K562 (cell line): Measurements from ENCODE around the gene OST4. TPM values are rescaled to one million over a fixed set of nuclear protein-coding genes. Genes with fewer than 3 reads are reported as not detected.
A peak's percentile ranks its signal among the peaks of the same experiment; 100 is the strongest.

Source experiments
- IFI16 ChIP-seq: fragments of 250-450 bp; sonication (Bioruptor Pico); IDR thresholded peaks from 2 replicates; pipeline ENCODE4 v2.1.2; 2022; ENCODE audit warnings: mild to moderate bottlenecking, inconsistent platforms
- KDM2B ChIP-seq: fragments of 250-450 bp; sonication (Bioruptor Pico); IDR thresholded peaks from 2 replicates; pipeline ENCODE4 v1.8.0; 2021; ENCODE audit warnings: mild to moderate bottlenecking, moderate library complexity
- KLF16 ChIP-seq: IDR thresholded peaks from 2 replicates; pipeline ENCODE4 v1.6.1; 2016; ENCODE audit warnings: antibody characterized with exemption
- MBD1 ChIP-seq: fragments of 250-450 bp; sonication (Bioruptor Pico); IDR thresholded peaks from 2 replicates; pipeline ENCODE4 v1.8.0; 2022; ENCODE audit warnings: inconsistent platforms
- PRMT5 ChIP-seq: sonication (generic); formaldehyde crosslinking; IDR thresholded peaks from 2 replicates; pipeline ENCODE4 v1.5.0; 2020; ENCODE audit warnings: missing genetic modification reagents
- PTTG1 ChIP-seq: fragments of 450-650 bp; IDR thresholded peaks from 2 replicates; pipeline ENCODE4 v1.6.1; 2016; ENCODE audit warnings: low read depth, mild to moderate bottlenecking, missing genetic modification characterization, missing compliant biosample characterization
- RBM25 ChIP-seq: fragments of 200-400 bp; formaldehyde crosslinking; IDR thresholded peaks from 2 replicates; pipeline ENCODE4 v1.6.1; 2018; ENCODE audit warnings: low read length, low read depth, moderate library complexity; ENCODE audit not compliant: severe bottlenecking
- SRSF9 ChIP-seq: fragments of 200-400 bp; formaldehyde crosslinking; IDR thresholded peaks from 2 replicates; pipeline ENCODE4 v1.6.1; 2017; ENCODE audit warnings: low read depth, low read length, borderline replicate concordance
- TAF7 ChIP-seq: fragments of 450-650 bp; IDR thresholded peaks from 2 replicates; pipeline ENCODE4 v1.6.1; 2016; ENCODE audit warnings: missing genetic modification characterization, missing compliant biosample characterization
- TOE1 ChIP-seq, 2 experiments: fragments of 450-650 bp in 1 of 2; sonication (generic) in 1 of 2; formaldehyde crosslinking in 1 of 2; IDR thresholded peaks; 2 replicates each; pipeline versions ENCODE4 v1.7.1 to v1.8.0; 2016 to 2022; ENCODE audit warnings: borderline replicate concordance in 2 of 2, mild to moderate bottlenecking in 2 of 2, antibody characterized with exemption in 1 of 2, inconsistent platforms in 1 of 2, low read depth in 1 of 2, missing genetic modification reagents in 1 of 2, moderate library complexity in 1 of 2
- ZBTB40 ChIP-seq, 2 experiments: fragments of 450-650 bp in 1 of 2; sonication (generic) in 1 of 2; formaldehyde crosslinking in 1 of 2; IDR thresholded peaks; 2 replicates each; pipeline versions ENCODE4 v1.7.1 to v1.9.0; 2016 to 2022; ENCODE audit warnings: inconsistent platforms in 1 of 2, mild to moderate bottlenecking in 1 of 2, missing genetic modification reagents in 1 of 2
- ZNF165 ChIP-seq: fragments of 250-450 bp; sonication (Bioruptor Pico); IDR thresholded peaks from 2 replicates; pipeline ENCODE4 v1.4.0; 2020; ENCODE audit warnings: borderline replicate concordance
- ZNF274 ChIP-seq: IDR thresholded peaks from 2 replicates; pipeline ENCODE4 v1.6.1; 2011; ENCODE audit warnings: low read depth, mild to moderate bottlenecking, low read length, moderate library complexity, borderline replicate concordance
- ZNF445 ChIP-seq: fragments of 250-450 bp; sonication (Bioruptor Pico); IDR thresholded peaks from 2 replicates; pipeline ENCODE4 v1.4.0; 2020; ENCODE audit warnings: low read depth, mild to moderate bottlenecking, moderate library complexity
- polyA plus RNA-seq, 8 experiments: library from polyadenylated mRNA; depleted of rRNA in 4 of 8; stranded (reverse) in 5 of 8; unstranded in 3 of 8; fragments of >200 nt; fragmentation: Nextera tagmentation in 2 of 8; fragmentation: Illumina TruSeq in 1 of 8; extraction: Ambion mirVana in 2 of 8; extraction: Trizol in 1 of 8; gene quantifications; 2 replicates each; pipeline versions ENCODE4 v1.2.1 to v1.2.3, GENCODE V29; 2011 to 2014; ENCODE audit warnings: inconsistent platforms in 1 of 8, missing spikeins in 1 of 8
- total RNA-seq, 7 experiments: library from RNA; depleted of rRNA in 6 of 7; stranded (reverse); fragments of >200 nt in 6 of 7; fragmentation: Illumina TruSeq in 2 of 7; extraction: Trizol in 2 of 7; gene quantifications; 2 replicates each; pipeline versions ENCODE4 v1.2.1 to v1.2.3, GENCODE V29; 2011 to 2021; ENCODE audit warnings: low replicate concordance in 1 of 7

OST4 gene
- total and polyA plus RNA-seq, 9 of the 15 experiments (the other 6 are each of a cell fraction or from before 2014, with no cell fraction given) = 186 to 1,155 (median 355) TPM

GRCh38 chr2:27092696-27093429, 21.4 kb upstream of the OST4 start (continued):
- TF ChIP-seq ZBTB40 (IDR thresholded peaks at IDR 0.05) = no peak
- no peak for TF ChIP-seq ZBTB40 (CRISPR knock-in tag; IDR thresholded peaks at IDR 0.05)
- TF ChIP-seq SRSF9 = no peak
- TF ChIP-seq MBD1 (CRISPR knock-in tag) = no peak
- TF ChIP-seq PRMT5 (CRISPR knock-in tag) = no peak
- TF ChIP-seq ZNF445 = no peak
- TF ChIP-seq PTTG1 = no peak
- no peak for TF ChIP-seq IFI16
- TF ChIP-seq TAF7 (tag) = no peak
- peak; percentile 72; the same call in 1 of the 2 replicates for TF ChIP-seq ZNF165 (CRISPR knock-in tag)
- TF ChIP-seq TOE1 (IDR thresholded peaks at IDR 0.05; ENCODE audit: borderline replicate concordance) = no peak; the same call in 1 of the 2 replicates
- no peak for TF ChIP-seq TOE1 (CRISPR knock-in tag; IDR thresholded peaks at IDR 0.05; ENCODE audit: borderline replicate concordance, low read depth)
- TF ChIP-seq ZNF274 = no peak
- no peak for TF ChIP-seq RBM25
- TF ChIP-seq KDM2B = no peak
- peak; percentile 74 for TF ChIP-seq KLF16
